ENCODE results near the gene SMIM14.

The SMIM14 gene

GRCh38 chr4:39569209-39569608 is 69.5 kb downstream of the SMIM14 start:
- H3K36me3 ChIP-seq (ENCODE audit: control insufficient read depth in 2 of 2, insufficient read depth in 2 of 2, low read length in 2 of 2) = peaks cover 13 to 17% of the 10 kb centered on the region in 2 donors

GRCh38 chr4:39568805-39569204 is 69.9 kb downstream of the SMIM14 start:
- Histone ChIP-seq H3K36me3 (ENCODE audit: control insufficient read depth in 2 of 2, insufficient read depth in 2 of 2, low read length in 2 of 2) (peaks cover 13 to 17% of the 10 kb centered on the region in 2 donors), H3K9me3 (ENCODE audit: control insufficient read depth in 2 of 2, low read length in 2 of 2) (no peaks in the 10 kb centered on the region), H3K27me3 (ENCODE audit: control insufficient read depth in 2 of 2, insufficient read depth in 2 of 2, low read length in 2 of 2) (no peaks in the 10 kb centered on the region), H3K9ac (ENCODE audit: low read depth in 1 of 2, low read length in 2 of 2) (no peak overlapping the region), H3K4me1 (ENCODE audit: control insufficient read depth in 2 of 2, insufficient read depth in 2 of 2, low read length in 2 of 2) (peaks cover 7 to 9% of the 10 kb centered on the region in 2 donors), H3K4me3 (ENCODE audit: low read length in 2 of 2) (peak overlapping the region; percentile 61 to 64), H3K27ac (ENCODE audit: low read depth in 2 of 2, low read length in 2 of 2) (peak overlapping the region; percentile 57 to 71)

More at GRCh38 chr4:39569209-39569608, 69.5 kb downstream of the SMIM14 start:
- no peaks in the 10 kb centered on the region for H3K27me3 ChIP-seq (ENCODE audit: control insufficient read depth in 2 of 2, insufficient read depth in 2 of 2, low read length in 2 of 2)
- H3K9ac ChIP-seq (ENCODE audit: low read depth in 1 of 2, low read length in 2 of 2) = no peak overlapping the region
- H3K4me3 ChIP-seq (ENCODE audit: low read length in 2 of 2) = peak overlapping the region; percentile 61 to 64
- peaks cover 7 to 9% of the 10 kb centered on the region in 2 donors for H3K4me1 ChIP-seq (ENCODE audit: control insufficient read depth in 2 of 2, insufficient read depth in 2 of 2, low read length in 2 of 2)
- no peaks in the 10 kb centered on the region for H3K9me3 ChIP-seq (ENCODE audit: control insufficient read depth in 2 of 2, low read length in 2 of 2)
- H3K27ac ChIP-seq (ENCODE audit: low read depth in 2 of 2, low read length in 2 of 2) = peak overlapping the region; percentile 57 to 71

GRCh38 chr4:39565878-39566600 is 72.6 kb downstream of the SMIM14 start:
- no peak overlapping the region for H3K9ac ChIP-seq (ENCODE audit: low read depth in 1 of 2, low read length in 2 of 2)
- peaks cover 13 to 17% of the 10 kb centered on the region in 2 donors for H3K36me3 ChIP-seq (ENCODE audit: control insufficient read depth in 2 of 2, insufficient read depth in 2 of 2, low read length in 2 of 2)
- H3K27me3 ChIP-seq (ENCODE audit: control insufficient read depth in 2 of 2, insufficient read depth in 2 of 2, low read length in 2 of 2) = no peaks in the 10 kb centered on the region
- no peaks in the 10 kb centered on the region for H3K9me3 ChIP-seq (ENCODE audit: control insufficient read depth in 2 of 2, low read length in 2 of 2)
- peaks cover 7 to 11% of the 10 kb centered on the region in 2 donors for H3K4me1 ChIP-seq (ENCODE audit: control insufficient read depth in 2 of 2, insufficient read depth in 2 of 2, low read length in 2 of 2)
- H3K27ac ChIP-seq (ENCODE audit: low read depth in 2 of 2, low read length in 2 of 2) = no peak overlapping the region
- no peak overlapping the region for H3K4me3 ChIP-seq (ENCODE audit: low read length in 2 of 2)

- H3K4me3 ChIP-seq (ENCODE audit: low read length in 2 of 2) = no peak overlapping the region
- peaks cover 13 to 17% of the 10 kb centered on the region in 2 donors for H3K36me3 ChIP-seq (ENCODE audit: control insufficient read depth in 2 of 2, insufficient read depth in 2 of 2, low read length in 2 of 2)
- no peak overlapping the region for H3K9ac ChIP-seq (ENCODE audit: low read depth in 1 of 2, low read length in 2 of 2)
Observed at GRCh38 chr4:39563346-39563847, 75.3 kb downstream of the SMIM14 start.

GRCh38 chr4:39562792-39563191 is 75.9 kb downstream of the SMIM14 start:
- Histone ChIP-seq H3K27me3 (ENCODE audit: control insufficient read depth in 2 of 2, insufficient read depth in 2 of 2, low read length in 2 of 2) (no peaks in the 10 kb centered on the region), H3K4me3 (ENCODE audit: low read length in 2 of 2) (no peak overlapping the region), H3K9ac (ENCODE audit: low read depth in 1 of 2, low read length in 2 of 2) (no peak overlapping the region), H3K27ac (ENCODE audit: low read depth in 2 of 2, low read length in 2 of 2) (no peak overlapping the region), H3K36me3 (ENCODE audit: control insufficient read depth in 2 of 2, insufficient read depth in 2 of 2, low read length in 2 of 2) (peaks cover 13 to 17% of the 10 kb centered on the region in 2 donors), H3K4me1 (ENCODE audit: control insufficient read depth in 2 of 2, insufficient read depth in 2 of 2, low read length in 2 of 2) (peaks cover 0 to 12% of the 10 kb centered on the region in 2 donors), H3K9me3 (ENCODE audit: control insufficient read depth in 2 of 2, low read length in 2 of 2) (no peaks in the 10 kb centered on the region)

More at GRCh38 chr4:39563346-39563847, 75.3 kb downstream of the SMIM14 start:
- no peaks in the 10 kb centered on the region for H3K27me3 ChIP-seq (ENCODE audit: control insufficient read depth in 2 of 2, insufficient read depth in 2 of 2, low read length in 2 of 2)
- H3K4me1 ChIP-seq (ENCODE audit: control insufficient read depth in 2 of 2, insufficient read depth in 2 of 2, low read length in 2 of 2) = peaks cover 0 to 6% of the 10 kb centered on the region in 2 donors
- no peaks in the 10 kb centered on the region for H3K9me3 ChIP-seq (ENCODE audit: control insufficient read depth in 2 of 2, low read length in 2 of 2)
- no peak overlapping the region for H3K27ac ChIP-seq (ENCODE audit: low read depth in 2 of 2, low read length in 2 of 2)

GRCh38 chr4:39559626-39560025 is 79.0 kb downstream of the SMIM14 start:
- no peak overlapping the region for H3K27ac ChIP-seq (ENCODE audit: low read depth in 2 of 2, low read length in 2 of 2)
- peaks cover 4 to 13% of the 10 kb centered on the region in 2 donors for H3K36me3 ChIP-seq (ENCODE audit: control insufficient read depth in 2 of 2, insufficient read depth in 2 of 2, low read length in 2 of 2)

GRCh38 chr4:39555472-39555871 is 83.2 kb downstream of the SMIM14 start:
- H3K9me3 ChIP-seq (ENCODE audit: control insufficient read depth in 2 of 2, low read length in 2 of 2) = no peaks in the 10 kb centered on the region
- H3K9ac ChIP-seq (ENCODE audit: low read depth in 1 of 2, low read length in 2 of 2) = no peak overlapping the region
- H3K36me3 ChIP-seq (ENCODE audit: control insufficient read depth in 2 of 2, insufficient read depth in 2 of 2, low read length in 2 of 2) = peaks cover 10 to 25% of the 10 kb centered on the region in 2 donors
- no peak overlapping the region for H3K27ac ChIP-seq (ENCODE audit: low read depth in 2 of 2, low read length in 2 of 2)
- H3K4me1 ChIP-seq (ENCODE audit: control insufficient read depth in 2 of 2, insufficient read depth in 2 of 2, low read length in 2 of 2) = peaks cover 0 to 10% of the 10 kb centered on the region in 2 donors
- no peaks in the 10 kb centered on the region for H3K27me3 ChIP-seq (ENCODE audit: control insufficient read depth in 2 of 2, insufficient read depth in 2 of 2, low read length in 2 of 2)
- no peak overlapping the region for H3K4me3 ChIP-seq (ENCODE audit: low read length in 2 of 2)

More at GRCh38 chr4:39559626-39560025, 79.0 kb downstream of the SMIM14 start:
- Histone ChIP-seq H3K27me3 (ENCODE audit: control insufficient read depth in 2 of 2, insufficient read depth in 2 of 2, low read length in 2 of 2) (no peaks in the 10 kb centered on the region), H3K4me3 (ENCODE audit: low read length in 2 of 2) (no peak overlapping the region), H3K9ac (ENCODE audit: low read depth in 1 of 2, low read length in 2 of 2) (no peak overlapping the region), H3K4me1 (ENCODE audit: control insufficient read depth in 2 of 2, insufficient read depth in 2 of 2, low read length in 2 of 2) (peaks cover 0 to 12% of the 10 kb centered on the region in 2 donors), H3K9me3 (ENCODE audit: control insufficient read depth in 2 of 2, low read length in 2 of 2) (no peaks in the 10 kb centered on the region)

GRCh38 chr4:39548425-39549067 is 90.1 kb downstream of the SMIM14 start:
- H3K4me1 ChIP-seq (ENCODE audit: control insufficient read depth in 2 of 2, insufficient read depth in 2 of 2, low read length in 2 of 2) = peaks cover 0 to 3% of the 10 kb centered on the region in 2 donors
- no peak overlapping the region for H3K4me3 ChIP-seq (ENCODE audit: low read length in 2 of 2)
- H3K27me3 ChIP-seq (ENCODE audit: control insufficient read depth in 2 of 2, insufficient read depth in 2 of 2, low read length in 2 of 2) = no peaks in the 10 kb centered on the region
- no peak overlapping the region for H3K9ac ChIP-seq (ENCODE audit: low read depth in 1 of 2, low read length in 2 of 2)
- H3K36me3 ChIP-seq (ENCODE audit: control insufficient read depth in 2 of 2, insufficient read depth in 2 of 2, low read length in 2 of 2) = peaks cover 2 to 11% of the 10 kb centered on the region in 2 donors
- no peak overlapping the region for H3K27ac ChIP-seq (ENCODE audit: low read depth in 2 of 2, low read length in 2 of 2)
- no peaks in the 10 kb centered on the region for H3K9me3 ChIP-seq (ENCODE audit: control insufficient read depth in 2 of 2, low read length in 2 of 2)

GRCh38 chr4:39544580-39545315 is 93.9 kb downstream of the SMIM14 start:
- Histone ChIP-seq H3K36me3 (ENCODE audit: control insufficient read depth in 2 of 2, insufficient read depth in 2 of 2, low read length in 2 of 2) (peaks cover 2% of the 10 kb centered on the region in 2 donors), H3K9me3 (ENCODE audit: control insufficient read depth in 2 of 2, low read length in 2 of 2) (no peaks in the 10 kb centered on the region), H3K9ac (ENCODE audit: low read depth in 1 of 2, low read length in 2 of 2) (no peak overlapping the region), H3K27me3 (ENCODE audit: control insufficient read depth in 2 of 2, insufficient read depth in 2 of 2, low read length in 2 of 2) (no peaks in the 10 kb centered on the region), H3K4me1 (ENCODE audit: control insufficient read depth in 2 of 2, insufficient read depth in 2 of 2, low read length in 2 of 2) (peaks cover 4 to 5% of the 10 kb centered on the region in 2 donors), H3K27ac (ENCODE audit: low read depth in 2 of 2, low read length in 2 of 2) (peak overlapping the region; percentile 14 to 53), H3K4me3 (ENCODE audit: low read length in 2 of 2) (no peak overlapping the region)

All from mucosa of rectum (tissue), 2 donors.